NT2/D1 (cell line): ENCODE data around the gene INHBB.

Source experiments
- DNase-seq: peaks from one replicate; pipeline ENCODE4 v3.0.0-alpha.2; 2011; ENCODE audit warnings: low read depth, low spot score
- H3K27me3 ChIP-seq: 2 replicates; pipeline ENCODE4 v1.6.0; 2011; ENCODE audit warnings: mild to moderate bottlenecking; ENCODE audit not compliant: insufficient read length, insufficient read depth
- H3K36me3 ChIP-seq: 2 replicates; pipeline ENCODE4 v1.6.1; 2011; ENCODE audit warnings: mild to moderate bottlenecking, low read length, mixed read lengths; ENCODE audit not compliant: insufficient read depth, insufficient read length
- H3K4me1 ChIP-seq: 2 replicates; pipeline ENCODE4 v1.5.1; 2011; ENCODE audit not compliant: insufficient read depth, insufficient read length
- H3K4me3 ChIP-seq: 2 replicates; pipeline ENCODE4 v1.5.1; 2011; ENCODE audit warnings: low read depth; ENCODE audit not compliant: insufficient read length
- H3K9ac ChIP-seq: 2 replicates; pipeline ENCODE4 v1.6.0; 2011; ENCODE audit warnings: low read depth; ENCODE audit not compliant: insufficient read length
- H3K9me3 ChIP-seq: 2 replicates; pipeline ENCODE4 v1.5.1; 2011; ENCODE audit warnings: mild to moderate bottlenecking, low read length; ENCODE audit not compliant: insufficient read depth
- SUZ12 ChIP-seq: IDR thresholded peaks from 2 replicates; pipeline ENCODE4 v1.6.1; 2011; ENCODE audit not compliant: insufficient read length, insufficient read depth; ENCODE audit errors: extremely low read depth
- YY1 ChIP-seq: IDR thresholded peaks from 2 replicates; pipeline ENCODE4 v1.6.1; 2011; ENCODE audit not compliant: insufficient read length, insufficient read depth
- ZNF274 ChIP-seq: IDR thresholded peaks from 2 replicates; pipeline ENCODE4 v1.6.1; 2011; ENCODE audit warnings: mild to moderate bottlenecking, low read depth, low read length

INHBB gene

GRCh38 chr2:120353591-120353898 lies 7.6 kb downstream of the INHBB start:
- no peak overlapping the region for H3K4me3 ChIP-seq
- peaks cover 18% of the 10 kb centered on the region for H3K4me1 ChIP-seq
- H3K27me3 ChIP-seq: peaks cover 52% of the 10 kb centered on the region
- H3K9me3 ChIP-seq: no peaks in the 10 kb centered on the region
- H3K36me3 ChIP-seq: no peaks in the 10 kb centered on the region
- TF ChIP-seq YY1 (no peak), ZNF274 (no peak), SUZ12 (no peak)
- H3K9ac ChIP-seq: no peak overlapping the region
- DNase-seq: no peak

- H3K27me3 ChIP-seq: peaks cover 48% of the 10 kb centered on the region
- no peak overlapping the region for H3K4me3 ChIP-seq
- no peaks in the 10 kb centered on the region for H3K36me3 ChIP-seq
- no peaks in the 10 kb centered on the region for H3K9me3 ChIP-seq
- no peak for DNase-seq
- peaks cover 16% of the 10 kb centered on the region for H3K4me1 ChIP-seq
- TF ChIP-seq YY1 (no peak), ZNF274 (no peak), SUZ12 (no peak)
- no peak overlapping the region for H3K9ac ChIP-seq
These were observed 8.0 kb downstream of the INHBB start for GRCh38 chr2:120353931-120354330.

GRCh38 chr2:120354467-120354866 lies 8.5 kb downstream of the INHBB start:
- H3K27me3 ChIP-seq: peaks cover 43% of the 10 kb centered on the region

GRCh38 chr2:120354935-120355779 lies 9.2 kb downstream of the INHBB start:
- Histone ChIP-seq H3K36me3 (no peaks in the 10 kb centered on the region), H3K4me3 (no peak overlapping the region), H3K9ac (no peak overlapping the region), H3K4me1 (peaks cover 14% of the 10 kb centered on the region), H3K9me3 (no peaks in the 10 kb centered on the region), H3K27me3 (peaks cover 36% of the 10 kb centered on the region)
- no peak for DNase-seq
- TF ChIP-seq SUZ12: no peak
- TF ChIP-seq YY1: no peak
- no peak for TF ChIP-seq ZNF274

More at GRCh38 chr2:120354467-120354866, 8.5 kb downstream of the INHBB start:
- Histone ChIP-seq H3K9me3 (no peaks in the 10 kb centered on the region), H3K36me3 (no peaks in the 10 kb centered on the region), H3K4me1 (peaks cover 14% of the 10 kb centered on the region), H3K9ac (no peak overlapping the region), H3K4me3 (no peak overlapping the region)
- TF ChIP-seq YY1 (no peak), ZNF274 (no peak), SUZ12 (no peak)
- no peak for DNase-seq

- no peak for DNase-seq
- Histone ChIP-seq H3K4me3 (no peak overlapping the region), H3K9ac (no peak overlapping the region), H3K9me3 (no peaks in the 10 kb centered on the region), H3K4me1 (peaks cover 14% of the 10 kb centered on the region), H3K36me3 (no peaks in the 10 kb centered on the region), H3K27me3 (peaks cover 29% of the 10 kb centered on the region)
- TF ChIP-seq ZNF274 (no peak), SUZ12 (no peak), YY1 (no peak)
These were observed 9.9 kb downstream of the INHBB start for GRCh38 chr2:120355780-120356266.

- Histone ChIP-seq H3K4me1 (peaks cover 14% of the 10 kb centered on the region), H3K9me3 (no peaks in the 10 kb centered on the region), H3K9ac (no peak overlapping the region), H3K27me3 (peaks cover 24% of the 10 kb centered on the region), H3K36me3 (no peaks in the 10 kb centered on the region), H3K4me3 (no peak overlapping the region)
- no peak for TF ChIP-seq SUZ12
- TF ChIP-seq ZNF274: no peak
- no peak for TF ChIP-seq YY1
- DNase-seq: no peak
These were observed 11.8 kb downstream of the INHBB start for GRCh38 chr2:120357768-120358167.

GRCh38 chr2:120358734-120359465 lies 13.0 kb downstream of the INHBB start:
- Histone ChIP-seq H3K4me3 (no peak overlapping the region), H3K27me3 (peaks cover 20% of the 10 kb centered on the region), H3K9ac (no peak overlapping the region), H3K4me1 (peaks cover 12% of the 10 kb centered on the region), H3K36me3 (no peaks in the 10 kb centered on the region), H3K9me3 (no peaks in the 10 kb centered on the region)
- no peak for DNase-seq
- TF ChIP-seq SUZ12 (no peak), ZNF274 (no peak), YY1 (no peak)
